ENCODE measurements around the gene PFN4. TPM values are rescaled to one million over a fixed set of nuclear protein-coding genes. Genes with fewer than 3 reads are reported as not detected.
"Not testable (repeated sequence)": the region's sequence is repeated elsewhere in the genome, so short reads cannot be mapped to it uniquely, and the experiment has no call there.

Gene PFN4, protein sequence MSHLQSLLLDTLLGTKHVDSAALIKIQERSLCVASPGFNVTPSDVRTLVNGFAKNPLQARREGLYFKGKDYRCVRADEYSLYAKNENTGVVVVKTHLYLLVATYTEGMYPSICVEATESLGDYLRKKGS
- 1 to 10 TPM; 2.0 to 3.5 (median 2.5) TPM for polyA plus RNA-seq (ENCODE audit: insufficient read length in 3 of 3)
- long read RNA-seq, donor 1, partial matches to known transcripts: 0 of 1 reads
- long read RNA-seq, donor 1, other reads (novel, unspliced or antisense): 0 of 1 reads
- long read RNA-seq, donor 2, partial matches to known transcripts: 0 of 1 reads
- long read RNA-seq, donor 2, other reads (novel, unspliced or antisense): 0 of 1 reads
- long read RNA-seq, donor 3: 0 reads
- long read RNA-seq, donor 4: 0 reads
- long read RNA-seq, donor 5: 0 reads
- long read RNA-seq, donor 6: 0 reads
- long read RNA-seq, donor 7, partial matches to known transcripts: 0 of 1 reads
- long read RNA-seq, donor 7, other reads (novel, unspliced or antisense): 0 of 1 reads
- long read RNA-seq, donor 8: 0 reads
- long read RNA-seq, donor 9: 0 reads
- long read RNA-seq, donor 10: 0 reads
- long read RNA-seq, donor 11: 0 reads
- long read RNA-seq, donor 12: 0 reads
- long read RNA-seq, donor 13: 0 reads
- long read RNA-seq, donor 14: 0 reads
- long read RNA-seq, donor 15: 0 reads
- long read RNA-seq, donor 16: 0 reads

- peak; percentile 87 for DNase-seq
These were observed at the start of gene PFN4, which contains the start of gene FAM228B for GRCh38 chr2:24123195-24123921. PFN4 (minus strand) TSS chr2:24123334; CDS start chr2:24122535, 799 bp downstream. FAM228B (plus strand) TSS chr2:24123469; CDS start chr2:24124362, 893 bp downstream.

DNA sequence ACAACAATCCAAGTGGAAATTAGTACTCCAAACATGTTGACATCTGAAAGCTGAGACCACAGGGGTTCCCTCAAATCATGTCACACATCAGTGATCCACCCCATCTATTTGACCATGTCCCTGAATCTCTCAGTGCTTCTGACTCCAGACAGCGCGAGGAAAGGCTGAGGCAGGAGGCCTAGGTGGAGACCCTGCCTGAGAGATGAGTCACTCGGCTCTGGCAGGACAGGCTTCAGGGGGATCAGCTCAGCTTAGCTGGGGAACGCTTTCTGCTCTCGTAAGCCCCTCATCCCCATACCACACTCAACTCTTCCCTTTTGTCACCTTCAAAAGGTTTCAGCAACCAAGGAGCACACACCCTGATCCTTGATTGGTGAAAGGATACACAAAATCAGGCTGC lies 45.9 kb upstream of the PFN4 start:
- no peak for DNase-seq

- no peak for DNase-seq
These were observed 41.4 kb upstream of the PFN4 start for GRCh38 chr2:24164416-24164973.

- no peak for DNase-seq
These were observed 40.5 kb upstream of the PFN4 start for GRCh38 chr2:24163601-24164000.

- DNase-seq: no peak
These were observed 40.1 kb upstream of the PFN4 start for GRCh38 chr2:24163186-24163585.

GRCh38 chr2:24162494-24162893 lies 39.4 kb upstream of the PFN4 start:
- DNase-seq: no peak

- DNase-seq: no peak
These were observed 37.6 kb upstream of the PFN4 start for GRCh38 chr2:24160761-24161160.

DNA sequence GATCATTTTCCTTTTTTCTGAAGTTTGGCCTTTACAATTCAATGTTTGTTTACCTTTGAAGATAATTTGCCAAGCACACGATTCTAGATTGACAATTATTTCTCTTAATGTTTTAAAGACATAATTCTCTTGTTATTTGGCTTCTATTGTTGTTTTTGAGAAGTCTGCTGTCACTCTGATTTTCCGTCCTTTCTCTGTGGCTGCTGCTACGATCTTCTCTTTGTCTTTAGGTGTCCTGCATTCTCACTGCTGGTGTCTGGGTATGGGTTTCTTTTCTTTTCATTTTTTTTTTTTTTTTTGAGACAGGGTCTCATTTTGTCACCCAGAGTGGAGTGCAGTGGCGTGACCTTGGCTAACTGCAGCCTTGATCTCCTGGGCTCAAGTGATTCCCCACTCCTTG lies 36.6 kb upstream of the PFN4 start:
- DNase-seq: no peak

DNA sequence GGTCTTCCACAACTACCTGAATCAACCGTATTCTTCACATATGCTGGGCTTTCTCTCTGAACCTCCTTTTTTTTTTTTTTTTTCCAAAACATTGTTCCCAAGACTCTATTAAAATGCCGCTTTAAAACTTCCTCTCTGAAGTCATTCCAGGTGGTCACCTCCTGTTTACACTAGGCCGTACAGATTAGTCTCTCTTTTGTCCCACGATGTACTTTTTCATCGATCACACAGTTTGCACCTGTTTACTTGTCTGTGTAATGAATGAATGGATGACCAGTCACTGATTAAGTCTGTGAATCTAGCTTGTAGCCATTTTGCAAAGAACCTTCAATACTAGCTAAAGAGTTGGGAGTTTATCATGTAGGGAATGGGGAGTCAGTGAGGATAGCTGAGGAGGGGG lies 35.0 kb upstream of the PFN4 start:
- no peak for DNase-seq

- no peak for DNase-seq
These were observed 30.3 kb upstream of the PFN4 start for GRCh38 chr2:24153478-24153877.

GRCh38 chr2:24152413-24153197 lies 29.5 kb upstream of the PFN4 start:
- DNase-seq: no peak

DNA sequence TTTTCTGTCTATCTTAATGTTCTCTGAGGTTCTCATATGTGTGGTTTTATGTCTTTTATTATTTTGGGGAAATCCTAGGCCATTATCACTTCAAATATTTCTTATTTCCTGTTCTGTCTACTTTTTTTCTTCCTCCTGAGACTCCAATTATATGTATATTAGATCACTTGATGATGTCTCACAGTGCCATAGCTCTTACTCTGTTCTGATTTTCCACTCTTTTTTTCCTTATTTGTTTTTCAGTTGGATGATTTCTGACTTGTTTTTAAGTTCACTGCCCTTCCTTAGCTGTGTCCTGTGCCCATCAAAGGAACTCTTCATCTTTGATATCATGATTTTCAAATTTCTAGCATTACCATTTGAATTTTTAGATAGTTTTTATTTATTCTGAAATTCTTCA lies 24.2 kb upstream of the PFN4 start:
- no peak for DNase-seq

GRCh38 chr2:24140305-24140704 lies 17.2 kb upstream of the PFN4 start:
- not testable (repeated sequence) for DNase-seq

DNA sequence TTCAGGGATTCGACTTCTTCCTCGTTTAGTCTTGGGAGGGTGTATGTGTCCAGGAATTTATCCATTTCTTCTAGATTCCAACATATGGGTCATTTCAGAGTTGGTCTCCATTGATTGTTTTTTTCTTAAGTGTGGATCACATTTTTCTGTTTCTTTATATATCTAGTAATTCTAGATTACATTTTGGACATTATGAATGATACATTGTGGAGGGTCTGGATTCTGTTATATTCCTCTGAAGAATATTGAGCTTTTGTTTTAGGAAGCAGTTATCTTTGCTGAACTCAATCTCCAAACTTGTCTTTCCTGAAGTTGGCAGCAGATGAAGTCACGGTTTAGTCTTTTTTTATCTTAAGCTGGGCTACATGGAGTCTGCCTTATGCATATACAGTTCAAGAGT lies 9.4 kb upstream of the PFN4 start:
- no peak for DNase-seq

- DNase-seq: no peak
These were observed 2.8 kb upstream of the PFN4 start for GRCh38 chr2:24125956-24126355.

GRCh38 chr2:24123922-24124580 lies 917 bp upstream of the PFN4 start:
- DNase-seq: no peak

DNA sequence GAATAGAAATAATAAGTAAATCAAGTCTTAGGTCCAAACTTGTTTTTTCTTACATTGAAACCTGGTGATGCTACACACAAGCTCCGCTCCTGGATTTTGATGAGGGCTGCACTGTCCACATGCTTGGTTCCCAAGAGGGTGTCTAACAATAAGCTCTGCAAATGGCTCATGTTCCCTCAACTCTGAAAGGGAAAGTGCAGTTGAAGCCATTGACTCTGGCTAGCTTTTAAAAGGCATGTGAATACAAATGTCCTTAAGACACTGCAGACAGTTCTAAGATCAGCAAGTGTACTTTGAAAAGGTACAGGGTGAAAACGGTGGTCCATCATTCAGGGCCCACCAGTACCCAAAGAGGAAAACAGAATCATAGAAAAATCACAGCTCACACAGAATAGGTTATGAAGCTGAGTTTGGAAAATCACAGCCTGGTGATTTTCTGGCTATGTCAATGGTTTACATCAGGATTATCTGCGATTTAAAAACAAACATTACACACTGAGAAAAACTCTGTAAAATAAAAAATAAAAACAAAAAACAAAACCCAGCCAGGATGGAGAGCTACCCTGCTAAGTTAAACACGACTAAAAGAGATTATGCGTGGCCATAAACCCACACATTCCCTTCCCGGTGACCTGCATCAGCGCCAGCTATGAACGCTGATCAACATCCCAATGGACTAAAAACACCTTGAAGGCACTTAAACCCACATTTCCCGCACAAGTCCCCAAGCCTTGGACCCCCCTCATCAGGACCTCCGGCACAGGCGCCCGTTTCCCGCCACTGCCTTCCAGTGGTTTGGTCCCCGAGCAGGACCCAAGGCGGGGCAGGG lies 554 bp downstream of the PFN4 start:
- no peak for DNase-seq

DNA sequence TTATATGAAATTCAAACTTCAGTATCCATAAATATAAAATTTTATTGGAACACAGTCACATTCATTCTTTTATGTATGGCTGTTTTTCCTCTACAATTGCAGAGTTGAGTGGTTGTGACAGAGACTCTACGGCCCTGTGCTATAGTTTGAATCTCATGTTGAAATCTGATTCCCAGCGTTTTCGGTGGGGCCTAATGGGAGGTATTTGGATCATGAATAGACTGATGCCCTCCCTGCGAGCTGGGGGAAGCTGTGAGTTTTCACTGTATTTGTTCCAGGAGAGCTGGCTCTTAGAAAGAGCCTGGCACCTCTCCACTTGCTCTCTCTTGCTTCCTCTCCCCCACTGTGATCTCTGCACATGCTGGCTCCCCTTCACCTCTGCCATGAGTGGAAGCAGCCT lies 1.7 kb downstream of the PFN4 start:
- no peak for DNase-seq

DNA sequence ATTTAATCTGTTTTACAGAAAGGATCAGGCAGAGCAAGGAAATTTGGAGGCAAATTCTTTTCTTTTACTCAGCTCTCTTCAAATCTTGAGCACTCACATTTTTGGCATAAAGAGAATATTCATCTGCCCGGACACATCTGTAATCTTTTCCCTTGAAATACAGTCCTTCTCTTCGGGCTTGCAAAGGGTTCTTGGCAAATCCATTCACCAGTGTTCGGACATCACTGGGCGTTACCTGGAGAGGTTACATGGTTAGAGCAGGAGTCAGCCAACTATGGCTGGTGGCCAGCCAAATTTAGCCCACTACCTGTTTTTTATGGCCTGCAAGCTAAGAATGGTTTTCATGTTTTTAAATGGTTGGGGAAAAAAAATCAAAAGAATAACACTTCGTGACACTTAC lies 2.1 kb downstream of the PFN4 start:
- DNase-seq: no peak

DNA sequence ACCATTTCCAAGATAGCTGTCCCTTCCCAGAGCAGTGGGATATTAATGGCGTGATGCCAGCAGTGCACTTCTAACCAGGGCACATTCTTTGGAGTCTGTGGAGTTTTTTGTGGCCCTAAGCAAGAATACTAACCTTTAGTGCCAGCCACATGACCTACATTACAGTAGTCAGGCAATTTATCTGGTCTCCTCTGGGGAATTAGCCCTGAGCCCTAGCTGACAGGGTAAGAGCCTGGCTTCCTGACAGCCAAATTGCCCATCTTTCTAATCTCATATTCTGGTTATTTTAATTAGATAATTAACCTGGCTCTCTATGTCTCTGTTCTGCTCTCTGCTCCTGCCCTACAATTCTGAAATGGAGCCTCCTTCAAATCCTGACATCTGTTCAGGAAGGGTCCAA lies 5.2 kb downstream of the PFN4 start:
- DNase-seq: no peak
